ENCODE measurements around the gene CLCN2.
A peak's percentile ranks its signal among the peaks of the same experiment; 100 is the strongest.

The CLCN2 gene

GRCh38 chr3:184325715-184326369 is 35.6 kb downstream of the CLCN2 start:
- no peak for DNase-seq (ENCODE audit: low read depth, low spot score)

- no peak for DNase-seq (ENCODE audit: low read depth, low spot score)
These were observed 36.1 kb downstream of the CLCN2 start for GRCh38 chr3:184325269-184325668.

- DNase-seq (ENCODE audit: low read depth, low spot score) = no peak
These were observed 37.7 kb downstream of the CLCN2 start for GRCh38 chr3:184323696-184324095.

GRCh38 chr3:184322731-184323487 is 38.5 kb downstream of the CLCN2 start:
- no peak for DNase-seq (ENCODE audit: low read depth, low spot score)

GRCh38 chr3:184321666-184322065 is 39.7 kb downstream of the CLCN2 start:
- DNase-seq (ENCODE audit: low read depth, low spot score) = no peak

GRCh38 chr3:184320104-184320445 is 41.3 kb downstream of the CLCN2 start:
- no peak for DNase-seq (ENCODE audit: low read depth, low spot score)

GRCh38 chr3:184317201-184317600 is 44.2 kb downstream of the CLCN2 start:
- no peak for DNase-seq (ENCODE audit: low read depth, low spot score)

GRCh38 chr3:184316792-184317191 is 44.6 kb downstream of the CLCN2 start:
- DNase-seq (ENCODE audit: low read depth, low spot score) = no peak

- no peak for DNase-seq (ENCODE audit: low read depth, low spot score)
These were observed 45.3 kb downstream of the CLCN2 start for GRCh38 chr3:184315871-184316661.

- no peak for DNase-seq (ENCODE audit: low read depth, low spot score)
These were observed 45.9 kb downstream of the CLCN2 start for GRCh38 chr3:184315543-184315867.

- no peak for DNase-seq (ENCODE audit: low read depth, low spot score)
These were observed 46.5 kb downstream of the CLCN2 start for GRCh38 chr3:184314700-184315542.

GRCh38 chr3:184314363-184314699 is 47.1 kb downstream of the CLCN2 start, which contains the start of gene EIF4G1:
EIF4G1 (plus strand) TSS chr3:184314606; CDS start chr3:184315797, 1,191 bp downstream.
- DNase-seq (ENCODE audit: low read depth, low spot score) = peak; percentile 38

GRCh38 chr3:184311633-184312032 is 49.8 kb downstream of the CLCN2 start:
- no peak for DNase-seq (ENCODE audit: low read depth, low spot score)

GRCh38 chr3:184308744-184309143 is 52.7 kb downstream of the CLCN2 start:
- DNase-seq (ENCODE audit: low read depth, low spot score) = no peak

- no peak for DNase-seq (ENCODE audit: low read depth, low spot score)
These were observed 53.5 kb downstream of the CLCN2 start for GRCh38 chr3:184307915-184308314.

GRCh38 chr3:184306341-184306972 is 54.9 kb downstream of the CLCN2 start:
- DNase-seq (ENCODE audit: low read depth, low spot score) = no peak

GRCh38 chr3:184305577-184305976 is 55.8 kb downstream of the CLCN2 start:
- no peak for DNase-seq (ENCODE audit: low read depth, low spot score)

GRCh38 chr3:184300378-184300720 is 61.1 kb downstream of the CLCN2 start:
- no peak for DNase-seq (ENCODE audit: low read depth, low spot score)

GRCh38 chr3:184299488-184300377 is 61.7 kb downstream of the CLCN2 start:
- no peak for DNase-seq (ENCODE audit: low read depth, low spot score)

- DNase-seq (ENCODE audit: low read depth, low spot score) = peak; percentile 78
These were observed 62.5 kb downstream of the CLCN2 start, which contains the start of gene PSMD2 for GRCh38 chr3:184298759-184299487. PSMD2 (plus strand) TSS chr3:184299241; CDS start chr3:184299267, 26 bp downstream.

Data from iPS DF 19.7 (cell line).